HG03571 (cell line): Measurements from ENCODE around the gene MIOX.

ENCODE experiments used
- ATAC-seq: cut with Tn5 transposase; IDR thresholded peaks from one replicate; pipeline ENCODE4 v1.9.1; 2021; ENCODE audit not compliant: unreplicated experiment

MIOX gene

GRCh38 chr22:50489363-50490243 is 2.9 kb downstream of the MIOX start:
- ATAC-seq, result no peak

GRCh38 chr22:50490531-50491308 is 4.1 kb downstream of the MIOX start:
- ATAC-seq, result no peak

GRCh38 chr22:50497093-50497492 is 10.4 kb downstream of the MIOX start:
- ATAC-seq, result no peak

- no peak for ATAC-seq
These were observed 11.7 kb downstream of the MIOX start for GRCh38 chr22:50498322-50498890.

- ATAC-seq, result no peak
These were observed 13.8 kb downstream of the MIOX start for GRCh38 chr22:50500452-50500851.

- ATAC-seq, result no peak
These were observed 15.4 kb downstream of the MIOX start for GRCh38 chr22:50502096-50502495.

- no peak for ATAC-seq
These were observed 16.2 kb downstream of the MIOX start for GRCh38 chr22:50502628-50503474.

- ATAC-seq, result no peak
These were observed 17.0 kb downstream of the MIOX start for GRCh38 chr22:50503475-50504145.

GRCh38 chr22:50504369-50505211 is 17.9 kb downstream of the MIOX start:
- no peak for ATAC-seq

- ATAC-seq, result no peak
These were observed 18.7 kb downstream of the MIOX start for GRCh38 chr22:50505276-50505775.

GRCh38 chr22:50505776-50506610 is 19.3 kb downstream of the MIOX start:
- ATAC-seq, result no peak

- no peak for ATAC-seq
These were observed 20.2 kb downstream of the MIOX start for GRCh38 chr22:50506611-50507420.

- no peak for ATAC-seq
These were observed 20.8 kb downstream of the MIOX start, which contains the start of gene LMF2 for GRCh38 chr22:50507421-50507990. Gene LMF2, minus strand, starts transcription at chr22:50507702. Its CDS starts 27 bp downstream, at chr22:50507675.

GRCh38 chr22:50507991-50508884 is 21.6 kb downstream of the MIOX start, which contains the start of gene NCAPH2:
Gene NCAPH2, plus strand, starts transcription at chr22:50508224. Its CDS starts 114 bp downstream, at chr22:50508338.
- ATAC-seq, result peak; percentile 64

GRCh38 chr22:50508897-50509296 is 22.2 kb downstream of the MIOX start:
- ATAC-seq, result no peak

- no peak for ATAC-seq
These were observed 26.5 kb downstream of the MIOX start for GRCh38 chr22:50513175-50513574.
